GM19193 (cell line): ENCODE measurements around the gene MPPED1.

Experiments used
- POLR2A ChIP-seq: IDR thresholded peaks from 4 replicates; pipeline ENCODE4 v1.6.1; 2011; ENCODE audit not compliant: insufficient read depth, insufficient read length; ENCODE audit errors: extremely low read depth

MPPED1 gene

DNA sequence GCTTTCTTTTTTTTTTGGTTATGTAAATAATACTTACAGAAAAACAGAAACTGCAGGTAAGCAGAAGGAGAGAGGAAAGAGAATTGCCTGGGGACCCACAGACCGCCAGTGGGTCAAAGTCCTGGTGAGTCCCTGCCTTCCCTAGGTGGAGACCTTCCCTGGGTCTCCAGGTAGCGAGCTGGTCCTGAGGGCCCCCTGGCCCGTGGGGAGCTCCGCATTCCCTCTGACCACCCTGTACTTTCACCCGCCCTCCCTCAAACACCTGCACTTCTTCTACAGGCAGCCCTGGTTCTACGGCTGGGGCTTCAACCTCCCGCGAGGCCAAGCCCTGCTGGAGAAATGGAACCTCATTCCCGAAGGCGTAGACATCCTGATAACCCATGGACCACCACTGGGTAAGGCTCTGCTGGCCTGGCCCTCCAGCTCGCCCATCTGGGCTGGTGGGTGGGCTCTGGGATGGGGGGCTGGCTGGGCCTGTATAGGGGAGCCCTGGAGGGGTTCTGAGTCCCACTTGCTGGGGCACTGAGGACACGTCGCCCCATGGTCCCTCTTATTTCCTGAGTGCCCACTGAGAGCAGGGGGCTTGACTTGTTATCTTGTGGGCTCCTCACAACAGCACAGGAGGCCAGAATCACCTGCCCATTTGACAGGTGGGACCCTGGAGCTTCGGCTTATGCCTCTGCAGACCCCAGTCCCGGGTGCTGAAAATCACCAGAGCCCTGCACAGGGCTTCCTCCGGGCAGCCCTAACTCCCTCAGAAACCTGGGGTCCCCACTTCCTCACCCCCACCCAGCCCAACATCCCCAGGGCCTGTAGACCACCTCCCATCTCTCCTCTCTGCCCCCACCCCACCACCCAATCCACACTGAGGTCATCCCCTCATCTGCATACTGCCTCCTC, 86.4 kb downstream of the MPPED1 start:
- no peak for TF ChIP-seq POLR2A

DNA sequence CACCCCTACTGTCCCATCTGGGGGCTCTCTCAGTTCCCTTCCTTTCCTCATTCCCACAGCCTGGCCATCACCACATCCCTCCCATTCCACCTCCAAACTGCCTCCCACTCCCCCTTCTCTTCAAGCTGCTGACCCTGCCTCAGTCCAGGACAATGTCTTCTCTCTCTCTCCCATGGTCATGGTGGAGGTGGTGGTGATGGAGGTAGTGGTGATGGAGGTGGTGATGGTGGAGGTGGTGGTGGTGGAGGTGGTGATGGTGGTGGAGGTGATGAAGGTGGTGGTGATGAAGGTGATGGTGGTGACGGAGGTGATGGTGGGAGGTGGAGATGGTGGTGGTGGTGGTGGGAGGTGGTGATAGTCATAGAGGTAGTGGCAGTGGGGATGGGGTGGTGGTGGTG, 87.0 kb downstream of the MPPED1 start:
- TF ChIP-seq POLR2A = no peak

- TF ChIP-seq POLR2A = no peak
These were observed 89.3 kb downstream of the MPPED1 start for GRCh38 chr22:43500792-43501785.

GRCh38 chr22:43501878-43502277, 90.1 kb downstream of the MPPED1 start:
- no peak for TF ChIP-seq POLR2A

- no peak for TF ChIP-seq POLR2A
These were observed 90.6 kb downstream of the MPPED1 start for GRCh38 chr22:43502306-43502874.

DNA sequence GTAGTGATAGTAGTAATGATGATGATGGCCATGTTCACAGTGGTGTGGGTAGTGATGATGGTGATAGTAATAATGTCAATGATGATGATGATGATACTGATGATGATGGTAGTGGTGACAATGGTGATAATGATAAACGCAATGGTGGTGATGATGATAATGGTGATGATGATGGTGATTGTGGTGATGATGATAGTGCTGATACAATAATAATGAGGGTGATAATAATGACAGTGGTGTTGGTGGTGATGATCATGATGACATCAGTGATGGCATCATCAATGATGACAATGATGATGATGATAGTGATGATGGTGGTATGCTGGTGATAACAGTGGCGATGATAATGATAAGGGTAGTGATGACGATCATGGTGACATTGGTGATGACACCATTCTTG, 92.3 kb downstream of the MPPED1 start:
- TF ChIP-seq POLR2A = no peak

GRCh38 chr22:43504666-43505261, 93.0 kb downstream of the MPPED1 start:
- TF ChIP-seq POLR2A = no peak

DNA sequence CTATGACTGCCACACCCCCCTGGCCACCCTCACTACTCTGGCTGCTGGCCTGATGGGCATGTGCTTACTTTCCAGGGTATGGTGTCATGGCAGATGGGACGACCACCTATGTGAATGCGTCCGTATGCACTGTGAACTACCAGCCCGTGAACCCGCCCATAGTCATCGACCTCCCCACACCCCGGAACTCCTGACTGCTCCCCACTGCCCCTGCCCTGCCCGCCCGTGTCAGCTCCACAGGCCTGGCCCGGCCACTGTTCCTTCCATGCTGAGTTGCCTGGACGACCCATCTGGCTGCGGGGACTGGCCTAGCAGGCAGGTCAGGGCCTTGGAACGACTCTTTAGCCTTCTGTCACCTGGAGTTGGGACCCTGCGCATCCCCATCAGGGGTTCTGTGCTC, 93.6 kb downstream of the MPPED1 start:
- TF ChIP-seq POLR2A = no peak

DNA sequence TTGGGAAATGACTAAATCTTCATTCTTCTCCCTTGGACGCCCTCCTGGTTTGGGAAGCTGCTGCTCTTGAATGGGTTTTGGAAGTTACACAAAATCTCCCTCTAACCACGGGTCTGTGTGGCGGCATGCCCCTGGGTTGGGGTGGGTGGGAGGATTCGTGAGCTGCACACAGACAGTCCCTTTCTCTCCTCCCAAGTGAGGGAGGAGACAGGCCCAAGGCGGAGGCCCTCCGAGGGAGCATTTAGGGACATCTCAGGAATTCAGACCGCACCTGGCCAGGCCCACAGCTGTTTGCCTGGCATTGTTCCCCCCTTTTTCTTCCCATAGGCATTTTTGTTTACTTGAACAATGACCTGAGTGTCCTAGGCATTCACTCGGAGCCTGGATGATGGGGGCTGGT, 94.1 kb downstream of the MPPED1 start:
- TF ChIP-seq POLR2A = no peak

- TF ChIP-seq POLR2A = no peak
These were observed 94.7 kb downstream of the MPPED1 start for GRCh38 chr22:43506487-43506886.

GRCh38 chr22:43507235-43507634, 95.4 kb downstream of the MPPED1 start:
- TF ChIP-seq POLR2A = no peak

DNA sequence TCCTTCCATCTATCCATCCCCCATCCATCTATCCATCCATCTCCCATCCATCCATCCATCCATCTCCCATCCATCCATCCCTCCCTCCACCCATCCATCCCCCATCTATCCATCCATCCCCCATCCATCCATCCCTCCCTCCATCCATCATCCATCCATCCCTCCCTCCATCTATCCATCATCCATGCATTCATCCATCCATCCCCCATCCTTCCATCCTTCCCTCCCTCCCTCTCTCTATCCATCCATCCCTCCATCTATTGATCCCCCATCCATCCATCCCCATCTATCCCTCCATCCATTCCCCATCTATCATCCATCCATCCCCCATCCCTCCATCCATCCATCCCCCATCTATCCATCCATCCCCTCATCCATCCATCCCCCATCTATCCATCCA, 96.7 kb downstream of the MPPED1 start:
- TF ChIP-seq POLR2A = no peak

GRCh38 chr22:43509337-43509736, 97.5 kb downstream of the MPPED1 start:
- TF ChIP-seq POLR2A = no peak

DNA sequence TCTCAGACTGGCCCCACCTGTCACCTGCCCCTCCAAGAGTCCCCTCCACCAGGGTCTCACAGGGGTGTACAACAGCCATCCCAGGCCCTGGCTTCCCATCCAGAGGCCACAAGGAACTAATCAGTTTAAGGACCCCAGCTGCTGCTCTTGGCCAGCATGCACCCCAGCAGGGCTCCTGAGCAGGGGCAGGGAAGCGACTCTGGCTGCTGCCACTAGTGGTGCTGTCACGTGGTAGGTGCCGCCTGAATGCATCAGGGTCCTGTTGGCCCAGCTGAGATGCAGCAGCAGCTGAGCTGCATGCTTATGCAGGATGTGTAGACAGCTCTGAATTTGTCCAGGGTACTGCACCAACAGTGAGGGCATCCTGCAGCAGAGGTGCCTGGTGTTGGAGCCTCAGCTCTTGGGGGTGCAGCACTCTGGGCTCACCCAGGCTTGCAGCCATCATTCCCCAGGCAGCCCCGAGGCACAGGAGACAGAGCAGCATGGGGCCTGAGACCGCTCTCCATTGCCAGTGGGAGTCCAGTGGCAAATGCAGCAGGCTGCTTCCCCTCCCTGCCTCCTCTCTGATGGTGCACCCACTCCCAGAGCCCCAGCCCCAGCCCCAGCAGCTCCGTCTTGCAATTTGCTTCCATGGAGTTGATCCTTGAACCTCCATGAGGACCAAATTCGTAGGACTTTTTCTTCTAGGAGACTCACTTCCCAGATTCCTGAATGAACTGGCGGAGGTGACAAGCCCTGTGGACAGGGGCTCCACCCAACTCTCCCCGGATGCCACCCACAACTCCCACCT, 98.7 kb downstream of the MPPED1 start:
- TF ChIP-seq POLR2A = no peak
